Endometrial microvascular endothelial cells (primary cell): ENCODE measurements around the gene OTOP3. TPM values are rescaled to one million over a fixed set of nuclear protein-coding genes. Genes with fewer than 3 reads are reported as not detected.
"Not testable (repeated sequence)": the region's sequence is repeated elsewhere in the genome, so short reads cannot be mapped to it uniquely, and the experiment has no call there.

Experiments
- in situ Hi-C: cut with HindIII; loops from 2 replicates; pipeline ENCODE4 v1.10.0; 2017; ENCODE audit warnings: low sequenced_read_pairs, low pct_unique_long_range_greater_than_20kb; ENCODE audit errors: inconsistent ontology term
- total RNA-seq: library from RNA; depleted of rRNA; stranded (reverse); fragments of >200 nt; gene quantifications from one replicate; pipeline ENCODE4 v1.2.3, GENCODE V29; 2015; ENCODE audit errors: inconsistent ontology term

Gene OTOP3
- not detected for total RNA-seq

- in situ Hi-C loops = no loop called here
These were observed at the start of gene OTOP3 for GRCh38 chr17:74935585-74936469. Gene OTOP3 (plus strand): TSS chr17:74935898. CDS start chr17:74935922, 24 bp downstream.

GRCh38 chr17:74888469-74888868, 47.2 kb upstream of the OTOP3 start:
- in situ Hi-C loops = no loop called here

- in situ Hi-C loops = no loop called here
These were observed 45.1 kb upstream of the OTOP3 start for GRCh38 chr17:74890554-74890953.

- in situ Hi-C loops = no loop called here
These were observed 43.5 kb upstream of the OTOP3 start for GRCh38 chr17:74892013-74892841.

- in situ Hi-C loops = no loop called here
These were observed 42.5 kb upstream of the OTOP3 start, which contains the start of gene FADS6 for GRCh38 chr17:74892974-74893911. Gene FADS6 (minus strand): TSS chr17:74893633. CDS start chr17:74893595, 38 bp downstream.

GRCh38 chr17:74893936-74894671, 41.6 kb upstream of the OTOP3 start:
- in situ Hi-C loops = no loop called here

- in situ Hi-C loops = no loop called here
These were observed 37.2 kb upstream of the OTOP3 start for GRCh38 chr17:74898376-74898946.

- in situ Hi-C loops = no loop called here
These were observed 35.5 kb upstream of the OTOP3 start for GRCh38 chr17:74900208-74900607.

- in situ Hi-C loops = no loop called here
These were observed 34.2 kb upstream of the OTOP3 start for GRCh38 chr17:74901353-74902135.

GRCh38 chr17:74903034-74903433, 32.7 kb upstream of the OTOP3 start:
- in situ Hi-C loops = no loop called here

- in situ Hi-C loops = no loop called here
These were observed 32.0 kb upstream of the OTOP3 start for GRCh38 chr17:74903671-74904070.

GRCh38 chr17:74904687-74905409, 30.9 kb upstream of the OTOP3 start:
- in situ Hi-C loops = no loop called here

- in situ Hi-C loops = not testable (repeated sequence)
These were observed 29.4 kb upstream of the OTOP3 start for GRCh38 chr17:74906214-74906793.

- in situ Hi-C loops = no loop called here
These were observed 28.7 kb upstream of the OTOP3 start for GRCh38 chr17:74907012-74907411.

GRCh38 chr17:74909097-74909496, 26.6 kb upstream of the OTOP3 start:
- in situ Hi-C loops = not testable (repeated sequence)

- in situ Hi-C loops = not testable (repeated sequence)
These were observed 24.3 kb upstream of the OTOP3 start for GRCh38 chr17:74911423-74911822.
